Activated gamma-delta T cell treated with anti-CD3 and anti-CD28 coated beads, Interleukin-2, amount 50 U/mL, for 16 hours (primary cell): ENCODE measurements around the gene MYO3A.
"Not testable (repeated sequence)": the region's sequence is repeated elsewhere in the genome, so short reads cannot be mapped to it uniquely, and the experiment has no call there.

ENCODE experiments used
- DNase-seq: peaks from one replicate; pipeline ENCODE4 v3.0.0-alpha.2; 2020; ENCODE audit warnings: low read depth

Gene MYO3A

DNA sequence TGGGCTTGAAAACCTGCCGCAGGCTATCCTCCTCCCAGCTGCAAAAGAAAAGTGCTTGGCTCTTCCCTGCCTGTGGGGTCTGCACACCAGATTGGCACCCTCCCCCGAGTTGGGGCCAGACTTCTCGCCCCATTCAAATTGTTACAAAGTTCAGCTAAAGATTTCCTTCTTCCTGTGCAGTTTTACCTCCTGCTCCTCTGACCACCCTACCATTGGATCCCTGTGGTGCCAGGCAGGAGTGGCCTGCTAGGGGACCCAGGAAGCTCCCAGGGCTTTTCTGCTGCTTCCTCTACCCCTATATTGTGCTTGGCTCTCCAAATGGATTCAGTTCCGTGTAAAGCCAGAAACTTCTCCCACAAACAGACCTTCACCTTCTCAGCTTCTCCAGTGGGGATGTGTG lies 147.4 kb downstream of the MYO3A start:
- DNase-seq: no peak

DNA sequence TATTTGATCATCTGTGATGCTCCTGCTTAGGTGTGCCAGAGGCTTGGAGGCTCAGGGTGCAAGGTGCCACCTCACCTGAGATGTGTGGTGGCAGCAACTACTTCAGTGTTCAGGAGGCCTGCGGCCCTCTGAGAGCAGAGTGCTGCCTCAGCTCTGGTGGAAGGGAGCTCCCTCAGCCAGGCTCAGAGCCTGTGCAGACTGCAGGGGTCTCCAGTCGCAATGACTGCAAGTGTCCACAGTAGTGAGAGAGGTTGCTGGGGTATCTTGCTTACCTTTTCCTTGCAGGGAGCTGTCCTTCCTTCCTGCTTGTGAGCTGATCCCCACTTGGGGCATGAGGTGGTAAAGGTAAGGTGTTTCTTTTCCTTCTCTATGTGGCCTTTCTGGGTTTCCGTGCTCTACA lies 151.5 kb downstream of the MYO3A start:
- no peak for DNase-seq

DNA sequence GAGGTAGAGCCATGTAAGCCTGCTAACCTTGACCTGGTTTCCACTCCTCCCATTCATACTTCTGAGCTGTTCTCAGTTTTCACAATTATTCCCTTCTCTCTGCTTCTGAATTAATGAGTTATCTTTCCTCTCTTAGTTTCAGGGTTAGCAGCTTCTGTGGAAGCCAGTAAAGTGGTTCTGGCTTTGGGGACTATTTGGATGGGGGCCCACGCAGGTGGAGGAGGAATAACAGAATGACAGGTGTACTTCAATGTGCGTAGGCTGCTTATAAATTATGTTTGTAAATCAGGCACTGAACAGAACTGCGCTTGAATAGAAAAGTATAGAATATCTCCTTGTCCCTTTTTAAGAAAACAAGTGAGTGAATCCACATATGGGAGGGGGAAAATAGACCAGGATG lies 153.6 kb downstream of the MYO3A start:
- no peak for DNase-seq

DNA sequence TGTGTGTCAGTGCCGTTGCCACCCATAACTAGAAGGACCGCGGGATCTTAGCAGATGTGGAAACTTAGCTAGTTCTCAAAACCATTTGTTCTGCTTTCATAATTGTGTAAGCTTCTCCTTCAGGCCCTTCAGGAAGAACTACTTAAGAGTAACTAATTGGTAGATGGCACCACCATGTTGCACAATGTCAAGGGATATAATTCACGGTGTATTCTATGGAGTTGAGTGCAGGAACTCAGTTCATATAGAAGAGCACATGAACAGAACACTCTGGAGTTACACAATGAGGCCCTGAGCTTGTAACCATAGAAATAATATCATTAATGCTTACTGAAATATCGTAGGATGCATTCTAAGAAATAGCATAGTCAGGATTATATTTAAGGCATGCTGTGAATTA lies 156.0 kb downstream of the MYO3A start:
- no peak for DNase-seq

DNA sequence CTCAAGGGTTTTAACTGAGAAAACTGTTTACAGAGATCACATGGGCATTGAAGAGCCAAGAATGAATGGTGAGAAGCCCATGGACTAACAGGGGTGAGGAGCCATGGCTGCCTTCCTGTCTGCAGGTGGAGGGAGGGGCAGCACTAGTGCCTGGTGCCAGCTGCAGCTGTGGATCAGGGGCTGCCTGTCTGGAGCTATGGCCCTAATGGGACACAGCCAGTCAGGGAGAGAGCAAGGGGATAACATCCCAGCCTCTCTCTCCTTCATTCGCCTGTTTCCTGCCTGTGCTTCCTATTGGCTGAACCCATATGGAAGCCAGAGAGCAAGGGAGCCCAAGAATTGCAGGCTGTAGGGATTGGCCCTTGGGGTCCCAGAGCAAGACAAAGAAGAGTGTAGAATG lies 156.7 kb downstream of the MYO3A start:
- DNase-seq: no peak

DNA sequence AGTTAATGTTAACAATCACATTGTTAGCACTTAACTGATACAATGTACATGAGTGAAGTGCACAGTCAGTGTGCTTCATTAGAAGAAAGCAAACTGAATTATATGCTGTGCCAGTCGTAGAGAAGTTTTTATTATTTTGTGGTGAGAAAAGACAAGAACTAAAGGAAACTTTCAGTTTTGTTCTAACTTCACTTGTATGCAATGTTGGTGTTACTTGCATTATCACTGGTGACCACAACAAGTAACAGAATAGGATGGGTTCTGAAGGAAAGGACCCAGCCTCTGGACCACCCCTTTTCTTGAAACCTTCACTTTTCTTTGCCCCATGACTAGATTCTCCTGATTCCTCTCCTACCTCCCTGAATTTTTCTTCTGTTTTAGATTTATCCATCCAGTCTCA lies 159.2 kb downstream of the MYO3A start:
- no peak for DNase-seq

DNA sequence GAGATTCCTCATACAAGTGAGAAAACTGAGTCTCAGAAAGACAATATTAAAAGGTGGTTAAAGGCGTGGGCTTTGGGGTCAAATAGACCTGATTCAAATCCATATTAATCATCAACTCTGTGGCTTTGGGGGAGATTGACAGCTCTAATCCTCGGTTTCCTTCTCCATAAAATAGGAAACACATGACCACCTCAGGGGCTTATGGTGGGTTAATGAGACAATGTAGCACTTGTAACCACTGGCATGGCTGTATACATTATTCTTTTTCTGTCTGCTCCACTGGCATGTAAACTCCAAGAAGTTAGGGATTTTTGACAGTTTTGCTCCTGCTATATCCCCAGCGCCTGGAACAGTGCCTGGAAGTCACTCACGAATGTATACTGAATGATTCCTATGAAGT lies 161.8 kb downstream of the MYO3A start:
- no peak for DNase-seq

DNA sequence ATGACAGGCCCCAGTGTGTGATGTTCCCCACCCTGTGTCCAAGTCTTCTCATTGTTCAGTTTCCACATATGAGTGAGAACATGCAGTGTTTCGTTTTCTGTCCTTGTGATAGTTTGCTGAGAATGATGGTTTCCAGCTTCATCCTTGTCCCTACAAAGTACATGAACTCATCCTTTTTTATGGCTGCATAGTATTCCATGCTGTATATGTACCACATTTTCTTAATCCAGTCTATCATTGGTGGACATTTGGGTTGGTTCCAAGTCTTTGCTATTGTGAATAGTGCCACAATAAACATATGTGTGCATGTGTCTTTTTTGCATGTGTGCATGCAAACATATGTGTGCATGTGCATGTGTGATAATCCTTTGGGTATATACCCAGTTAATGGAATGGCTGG lies 163.5 kb downstream of the MYO3A start:
- DNase-seq: not testable (repeated sequence)

DNA sequence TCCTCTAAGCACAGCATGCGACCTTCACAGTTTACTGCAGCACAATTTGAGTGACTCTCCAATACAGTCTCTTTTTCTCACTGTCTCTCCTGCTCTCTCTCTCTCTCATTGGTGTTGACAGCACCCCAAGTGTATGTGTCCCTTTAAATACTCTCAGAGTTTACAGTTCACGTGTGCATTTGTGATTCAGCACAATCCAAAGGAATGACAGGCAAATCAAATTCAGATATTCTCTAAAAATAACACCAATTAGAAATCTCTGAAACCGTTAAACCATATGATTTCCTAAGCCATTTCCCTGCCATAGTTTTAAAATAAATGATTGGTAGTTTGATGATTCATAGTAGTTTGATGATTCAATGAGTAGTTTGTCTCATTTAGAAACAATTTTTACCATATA lies 178.5 kb downstream of the MYO3A start:
- no peak for DNase-seq

DNA sequence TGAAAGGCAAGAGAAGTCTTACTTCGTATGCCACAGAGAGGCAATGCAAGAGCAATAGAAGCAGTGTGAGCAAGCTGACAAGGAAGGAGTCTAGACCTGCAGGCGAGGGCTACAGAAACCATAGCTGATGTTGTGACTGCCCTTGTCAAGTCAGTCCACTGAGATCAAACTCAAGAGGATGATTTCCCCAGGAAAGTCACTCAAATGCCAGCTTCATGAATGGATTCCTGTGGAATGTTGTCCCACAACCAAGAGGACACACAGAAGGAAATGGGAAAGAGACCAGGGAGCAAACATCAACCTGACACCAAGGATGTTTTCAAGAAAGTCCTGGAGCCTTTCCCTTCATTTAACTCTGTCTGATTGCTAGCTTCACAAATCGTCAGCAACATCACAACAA lies 204.6 kb downstream of the MYO3A start:
- DNase-seq: no peak

DNA sequence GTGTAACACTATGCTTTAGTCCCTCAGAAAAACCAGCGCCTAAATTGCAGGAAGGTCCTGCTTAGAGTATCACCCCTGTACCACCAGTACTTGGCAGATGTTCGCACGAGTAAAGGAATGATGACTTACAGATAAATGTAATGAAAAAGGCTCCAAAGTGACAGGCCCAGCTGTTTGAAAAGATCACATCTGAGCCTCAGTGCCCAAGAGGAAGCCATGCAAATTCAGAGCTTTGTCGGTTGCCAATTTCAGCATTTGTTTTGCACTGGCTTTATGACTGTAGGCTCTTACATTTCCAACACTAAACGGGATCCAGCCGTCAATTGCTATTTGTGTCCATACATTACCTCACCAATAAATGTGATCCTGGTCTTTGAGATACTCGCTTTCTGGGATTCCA lies 222.0 kb downstream of the MYO3A start:
- no peak for DNase-seq

DNA sequence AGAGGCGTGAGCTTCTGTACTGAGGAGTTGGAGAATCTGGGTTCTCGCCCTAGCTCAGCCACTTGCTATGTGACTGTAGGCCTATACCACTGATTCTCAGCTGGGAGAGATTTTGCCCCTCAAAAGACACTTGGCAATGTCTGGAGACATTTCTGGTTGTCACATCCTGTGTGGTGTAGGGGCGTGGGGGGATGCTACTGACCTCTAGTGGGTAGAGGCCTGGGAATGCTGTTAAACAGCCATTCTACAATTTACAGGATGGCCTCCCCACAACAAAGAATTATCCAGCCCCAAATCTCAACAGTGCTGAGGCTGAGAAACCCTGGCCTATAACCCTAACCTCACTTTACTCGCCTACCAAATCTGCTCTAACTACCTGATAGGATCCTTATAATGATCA lies 223.7 kb downstream of the MYO3A start:
- DNase-seq: no peak

DNA sequence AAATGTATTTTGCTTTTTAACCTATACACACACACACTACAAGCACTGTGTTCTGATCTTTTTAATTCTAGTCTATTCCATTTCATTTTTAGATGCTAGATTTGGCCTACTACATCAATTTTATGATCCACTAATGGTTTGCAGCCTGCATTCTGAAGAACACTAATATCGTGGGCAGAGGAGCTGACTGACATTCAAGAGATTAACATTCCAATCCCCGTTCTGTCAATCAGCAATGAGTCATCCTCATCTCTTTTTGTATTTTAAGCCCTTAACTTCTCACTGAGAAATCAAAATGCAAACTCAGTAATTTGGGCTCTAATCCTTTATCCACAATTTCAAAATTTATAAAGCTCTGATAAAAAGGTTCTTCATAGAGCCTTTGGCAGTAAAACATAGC lies 235.4 kb downstream of the MYO3A start:
- no peak for DNase-seq

DNA sequence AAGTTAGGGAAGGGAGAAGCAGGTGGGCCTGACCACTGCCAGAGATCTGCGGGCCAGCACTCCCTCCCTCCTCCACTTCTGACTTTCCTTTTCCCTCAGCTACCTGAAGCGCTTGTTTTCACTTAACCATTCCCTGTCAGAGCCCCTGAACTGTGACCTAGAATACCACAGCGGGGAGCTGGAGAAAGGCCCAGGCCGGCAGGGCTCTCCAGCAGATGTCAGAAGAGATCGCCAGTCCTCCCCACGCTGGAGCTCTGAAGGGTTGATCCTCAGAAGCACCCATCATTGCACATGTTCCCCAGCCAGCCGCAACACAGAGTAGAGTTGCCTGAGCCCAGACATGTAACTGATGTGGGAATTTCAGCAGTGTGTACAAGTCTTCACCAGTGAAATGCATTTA lies 238.1 kb downstream of the MYO3A start:
- no peak for DNase-seq

DNA sequence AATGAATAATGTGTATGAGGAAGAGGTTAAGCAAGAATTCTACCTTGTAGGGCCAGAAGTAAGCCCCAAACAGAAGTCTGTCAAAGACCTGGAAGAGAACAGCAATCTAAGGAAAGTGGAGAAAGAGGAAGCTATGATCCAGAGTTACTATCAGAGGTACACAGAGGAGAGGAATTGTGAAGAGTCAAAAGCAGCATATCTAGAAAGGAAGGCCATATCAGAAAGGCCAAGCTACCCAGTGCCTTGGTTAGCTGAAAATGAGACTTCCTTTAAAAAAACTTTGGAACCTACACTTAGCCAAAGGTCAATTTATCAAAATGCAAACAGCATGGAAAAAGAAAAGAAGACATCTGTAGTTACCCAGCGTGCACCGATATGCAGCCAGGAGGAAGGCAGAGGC lies 239.8 kb downstream of the MYO3A start:
- DNase-seq: no peak

DNA sequence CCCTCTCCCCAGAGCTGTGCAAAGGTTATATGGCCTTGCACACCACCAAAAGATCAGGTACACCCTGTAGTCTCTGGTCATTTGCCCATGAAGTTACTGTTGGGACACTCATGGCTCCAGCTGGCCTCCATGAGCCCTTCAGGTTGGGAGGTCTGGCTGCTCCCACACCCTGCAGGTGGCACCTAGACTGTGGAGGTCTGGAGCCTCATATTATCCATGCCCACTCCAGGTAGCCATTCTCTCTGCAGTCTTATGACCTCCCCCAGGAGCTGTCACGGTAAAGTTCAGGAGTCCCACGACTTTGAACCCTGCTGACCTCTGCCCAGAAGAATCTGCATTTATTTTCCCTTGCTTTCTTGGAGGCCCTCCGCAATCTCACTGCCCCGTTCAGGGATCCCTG lies 243.3 kb downstream of the MYO3A start:
- no peak for DNase-seq

DNA sequence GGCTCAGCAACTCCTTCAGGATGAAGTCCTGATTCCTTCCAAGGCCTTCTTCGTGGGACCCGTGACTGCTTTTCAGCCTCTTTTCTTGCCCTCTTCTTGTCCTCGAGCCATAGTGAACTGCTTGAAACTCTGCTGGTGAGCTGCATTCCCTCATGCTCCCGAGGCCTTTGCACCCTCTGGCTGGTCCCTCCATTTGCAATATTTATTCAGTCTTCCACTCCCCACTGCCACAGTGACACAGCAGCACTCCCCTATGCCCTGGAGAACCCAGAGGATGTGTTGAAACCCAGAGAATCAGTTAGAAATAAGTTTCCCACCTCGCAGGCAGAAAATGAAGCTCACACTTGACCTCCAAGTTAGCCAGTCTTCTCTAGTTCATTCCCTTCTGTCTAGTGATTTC lies 260.2 kb downstream of the MYO3A start:
- DNase-seq: no peak

DNA sequence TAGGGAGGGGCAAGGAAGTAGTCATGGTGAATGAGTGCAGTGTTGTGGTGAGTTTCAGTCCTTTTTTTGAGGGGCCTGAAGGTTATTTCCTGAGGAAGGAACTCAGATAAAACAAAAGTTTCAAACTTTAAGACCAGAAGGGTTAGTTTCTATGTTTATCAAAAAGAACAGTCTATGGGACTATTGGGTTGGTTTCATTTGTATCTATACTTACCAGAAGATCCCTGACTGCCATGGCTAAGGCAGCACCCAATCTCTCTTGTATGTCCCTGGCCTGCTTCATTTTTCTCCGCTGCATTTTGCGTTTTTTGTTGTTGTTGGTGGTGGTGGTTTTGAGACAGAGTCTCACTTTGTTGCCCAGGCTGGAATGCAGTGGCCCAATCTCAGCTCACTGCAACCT lies 263.2 kb downstream of the MYO3A start:
- DNase-seq: no peak

DNA sequence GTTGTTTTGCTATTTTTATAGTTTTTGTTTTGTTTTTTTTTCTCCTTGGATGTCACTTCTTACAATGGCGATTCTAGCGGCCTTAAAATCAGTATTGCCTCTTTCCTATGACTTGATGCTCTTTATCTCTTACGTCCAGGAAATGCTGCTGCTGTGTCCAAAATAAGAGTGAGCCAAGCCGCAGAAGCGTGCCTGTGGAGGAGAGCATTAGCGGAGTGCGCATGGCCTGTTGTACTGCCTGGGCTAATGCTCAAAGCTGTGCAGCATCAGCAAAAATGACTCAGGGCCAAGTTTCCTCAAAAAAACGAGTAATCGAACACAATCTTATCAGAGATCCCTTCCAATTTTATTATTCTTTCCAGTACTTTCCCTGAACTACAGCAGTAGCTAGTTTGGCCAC lies 264.1 kb downstream of the MYO3A start:
- DNase-seq: no peak

DNA sequence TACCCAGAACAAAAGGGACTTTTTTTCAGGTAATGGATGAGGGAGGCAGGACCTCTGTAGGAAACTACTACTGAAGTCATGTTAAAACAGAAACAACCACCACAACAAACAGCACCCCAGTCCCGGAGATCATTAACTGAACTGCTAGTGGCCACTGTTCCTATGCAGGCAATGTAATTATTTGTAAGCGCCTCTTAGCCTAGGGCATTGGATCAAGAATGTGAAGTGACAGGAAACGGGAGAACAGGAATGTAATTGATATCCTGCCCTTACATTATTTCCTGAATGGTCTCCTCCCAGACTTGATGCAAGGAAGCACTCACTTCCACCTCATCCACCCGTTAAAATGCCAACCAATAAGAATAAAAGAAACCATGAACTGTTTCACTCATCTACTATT lies 265.8 kb downstream of the MYO3A start:
- no peak for DNase-seq

DNA sequence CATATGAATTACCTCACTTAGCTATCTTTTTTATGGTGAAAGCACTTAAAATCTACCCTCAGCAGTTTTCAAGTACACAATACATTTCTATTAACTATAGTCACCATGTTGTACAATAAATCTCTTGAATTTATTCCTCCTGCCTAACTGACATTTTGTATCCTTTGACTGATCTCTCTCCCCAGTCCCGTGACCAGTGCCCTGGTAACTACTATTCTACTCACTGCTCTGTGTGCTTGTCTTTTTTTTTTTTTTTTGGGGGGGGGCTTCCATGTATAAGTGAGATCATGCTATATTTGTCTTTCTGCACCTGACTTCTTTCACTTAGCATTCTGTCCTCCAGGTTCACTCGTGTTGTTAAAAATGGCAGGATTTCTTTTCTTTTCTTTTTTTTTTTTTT lies 271.2 kb downstream of the MYO3A start:
- no peak for DNase-seq

DNA sequence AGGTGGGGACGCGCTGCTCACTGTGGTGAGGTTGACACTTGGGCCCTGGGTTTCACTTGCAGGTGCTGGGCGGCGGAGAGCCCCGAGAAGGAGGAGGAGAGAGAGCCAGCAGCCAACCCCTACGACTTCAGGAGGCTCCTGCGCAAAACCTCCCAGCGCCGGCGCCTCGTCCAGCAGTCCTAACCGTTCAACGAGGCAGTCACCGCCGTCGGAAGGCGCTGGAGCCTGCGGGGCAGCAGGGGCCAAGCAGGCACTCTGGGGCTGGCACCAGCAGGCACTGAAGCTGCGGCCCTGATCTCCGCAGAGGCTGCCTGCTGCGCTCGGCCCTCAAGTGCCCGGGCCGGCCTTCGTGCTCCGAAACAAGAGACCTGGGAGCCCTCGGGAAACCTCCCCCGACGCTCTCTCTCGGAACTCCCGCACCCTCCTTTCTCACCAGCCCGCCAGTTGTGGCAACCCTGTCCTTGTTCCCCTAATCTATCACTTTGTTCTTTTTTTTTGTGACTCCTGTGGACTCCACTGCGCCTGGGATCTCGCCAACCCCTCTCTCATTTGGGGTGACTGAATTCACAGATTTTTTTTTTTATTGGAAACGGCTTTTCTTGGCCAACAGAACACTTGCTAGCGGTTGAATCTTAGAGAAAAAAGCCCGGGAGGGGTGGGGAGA lies 277.9 kb downstream of the MYO3A start:
- no peak for DNase-seq

DNA sequence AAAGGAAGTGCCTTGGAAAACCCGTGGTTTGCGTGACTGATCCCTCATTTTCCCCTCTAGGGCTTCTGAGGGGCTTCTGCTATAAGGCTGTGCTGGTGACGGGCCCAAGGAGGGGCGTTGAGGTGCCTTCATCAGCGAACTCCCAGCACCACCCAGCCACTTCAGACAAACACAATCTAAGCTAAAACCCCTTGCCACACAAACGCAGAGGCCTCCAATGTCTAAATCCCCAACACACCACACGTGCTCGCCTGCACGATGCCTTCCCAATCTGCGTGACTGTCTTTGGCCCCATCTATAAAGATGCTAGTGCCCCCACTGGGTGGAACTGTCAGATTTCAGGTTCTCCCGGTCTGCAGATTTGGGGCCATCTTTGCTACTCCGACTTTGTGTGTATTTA lies 278.5 kb downstream of the MYO3A start:
- no peak for DNase-seq

DNA sequence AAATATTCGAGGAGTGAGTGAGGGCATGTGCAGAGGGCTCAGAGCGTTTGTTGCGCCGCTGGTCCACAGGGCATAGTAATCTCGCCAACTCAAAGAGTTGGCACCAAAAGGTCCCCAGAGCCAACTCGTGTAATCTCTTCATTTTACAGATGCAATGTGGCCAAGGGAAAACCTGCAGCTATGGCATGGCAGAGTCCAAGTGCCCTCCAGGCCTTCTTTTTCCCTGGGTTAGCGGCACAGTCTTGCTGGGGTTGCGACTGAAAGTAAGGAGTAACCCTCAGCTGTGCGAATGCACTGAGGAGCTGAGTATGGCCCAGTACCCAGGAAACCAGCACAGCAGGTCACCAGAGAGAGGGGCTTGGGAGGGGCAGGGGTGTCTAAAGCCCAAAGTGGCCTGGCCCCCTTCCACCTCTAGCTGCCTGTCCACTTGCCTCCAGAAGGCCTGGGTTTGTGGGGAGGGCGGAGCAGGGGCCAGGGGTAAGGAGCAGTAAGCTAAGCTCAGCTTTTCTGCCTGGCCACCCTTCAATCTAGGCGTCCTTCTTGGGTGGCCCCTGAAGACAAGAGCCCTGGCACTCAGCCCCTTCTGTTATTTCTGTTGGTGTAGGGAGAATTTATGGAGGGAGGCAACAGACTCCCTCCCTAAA lies 279.2 kb downstream of the MYO3A start:
- DNase-seq: no peak
